ENCODE results near the gene AKR1D1. TPM values are rescaled to one million over a fixed set of nuclear protein-coding genes. Genes with fewer than 3 reads are reported as not detected.

The AKR1D1 gene
- total RNA-seq, 4 donors from 2014 or later: 0.39 TPM; not detected in 3

GRCh38 chr7:138162236-138162635 lies 86.0 kb downstream of the AKR1D1 start:
- TF ChIP-seq EP300 (IDR thresholded peaks at IDR 0.05) (no peak), POLR2AphosphoS5 (IDR thresholded peaks at IDR 0.05) (no peak), POLR2A (IDR thresholded peaks at IDR 0.05) (no peak)
- TF ChIP-seq, protein P1, sequence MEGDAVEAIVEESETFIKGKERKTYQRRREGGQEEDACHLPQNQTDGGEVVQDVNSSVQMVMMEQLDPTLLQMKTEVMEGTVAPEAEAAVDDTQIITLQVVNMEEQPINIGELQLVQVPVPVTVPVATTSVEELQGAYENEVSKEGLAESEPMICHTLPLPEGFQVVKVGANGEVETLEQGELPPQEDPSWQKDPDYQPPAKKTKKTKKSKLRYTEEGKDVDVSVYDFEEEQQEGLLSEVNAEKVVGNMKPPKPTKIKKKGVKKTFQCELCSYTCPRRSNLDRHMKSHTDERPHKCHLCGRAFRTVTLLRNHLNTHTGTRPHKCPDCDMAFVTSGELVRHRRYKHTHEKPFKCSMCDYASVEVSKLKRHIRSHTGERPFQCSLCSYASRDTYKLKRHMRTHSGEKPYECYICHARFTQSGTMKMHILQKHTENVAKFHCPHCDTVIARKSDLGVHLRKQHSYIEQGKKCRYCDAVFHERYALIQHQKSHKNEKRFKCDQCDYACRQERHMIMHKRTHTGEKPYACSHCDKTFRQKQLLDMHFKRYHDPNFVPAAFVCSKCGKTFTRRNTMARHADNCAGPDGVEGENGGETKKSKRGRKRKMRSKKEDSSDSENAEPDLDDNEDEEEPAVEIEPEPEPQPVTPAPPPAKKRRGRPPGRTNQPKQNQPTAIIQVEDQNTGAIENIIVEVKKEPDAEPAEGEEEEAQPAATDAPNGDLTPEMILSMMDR (IDR thresholded peaks at IDR 0.05): no peak
- H3K4me3 ChIP-seq: no peak overlapping the region
- H3K9me3 ChIP-seq: peaks cover 13% of the 10 kb centered on the region
- H3K4me1 ChIP-seq: no peaks in the 10 kb centered on the region
- WGBS: 55% methylated on average over 1 of the region's 1 CpG
- no peaks in the 10 kb centered on the region for H3K36me3 ChIP-seq
- no peaks in the 10 kb centered on the region for H3K27me3 ChIP-seq
- DNase-seq (ENCODE audit: low spot score in 2 of 2): no peak
- H3K27ac ChIP-seq: no peak overlapping the region

DNA sequence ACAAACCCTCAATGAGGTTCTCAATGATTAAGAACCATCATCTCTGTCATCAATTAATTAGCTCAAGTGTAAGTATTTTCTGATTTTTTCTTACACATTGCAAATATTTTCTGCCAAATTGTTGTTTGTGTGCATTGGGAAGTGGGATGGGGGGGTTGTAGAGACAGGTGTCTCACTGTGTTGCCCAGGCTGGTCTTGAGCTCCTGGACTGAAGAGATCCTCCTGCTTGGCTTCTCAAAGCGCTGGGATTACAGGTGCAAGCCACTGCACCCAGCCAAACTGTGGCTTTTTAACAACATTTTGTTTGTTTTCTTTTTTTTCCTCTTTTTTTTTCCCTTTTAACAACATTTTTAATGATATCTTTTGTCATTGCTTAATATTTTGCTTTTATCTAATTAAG lies 87.5 kb downstream of the AKR1D1 start:
- no peak overlapping the region for H3K4me3 ChIP-seq
- DNase-seq (ENCODE audit: low spot score in 2 of 2): no peak
- H3K9me3 ChIP-seq: peaks cover 13% of the 10 kb centered on the region
- no peak overlapping the region for H3K27ac ChIP-seq
- 75% methylated on average over 1 of the region's 1 CpG for WGBS
- no peaks in the 10 kb centered on the region for H3K4me1 ChIP-seq
- no peaks in the 10 kb centered on the region for H3K36me3 ChIP-seq
- no peak for TF ChIP-seq EP300 (IDR thresholded peaks at IDR 0.05)
- TF ChIP-seq, protein P1 (IDR thresholded peaks at IDR 0.05): no peak
- no peak for TF ChIP-seq POLR2AphosphoS5 (IDR thresholded peaks at IDR 0.05)
- TF ChIP-seq POLR2A (IDR thresholded peaks at IDR 0.05): no peak
- H3K27me3 ChIP-seq: no peaks in the 10 kb centered on the region

DNA sequence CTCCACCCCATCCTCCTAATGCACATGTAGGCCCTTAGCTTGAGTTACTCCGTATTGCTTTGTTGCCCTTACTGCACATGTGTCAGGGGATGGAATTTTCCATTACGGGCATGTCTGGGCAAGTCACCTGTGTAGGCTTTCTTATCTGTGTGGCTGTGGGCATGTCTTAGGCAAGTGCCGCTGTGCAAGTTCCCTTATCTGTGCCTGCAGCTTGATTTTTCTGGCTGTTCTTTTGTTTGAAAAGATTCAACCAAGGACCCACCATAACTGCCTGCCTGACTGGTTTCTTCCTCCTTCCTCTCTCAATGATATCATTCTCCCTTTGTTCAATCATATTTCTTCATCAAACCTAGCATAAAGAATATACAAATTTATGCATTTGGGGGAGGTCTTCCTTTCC lies 88.5 kb downstream of the AKR1D1 start:
- H3K27me3 ChIP-seq: no peaks in the 10 kb centered on the region
- H3K4me1 ChIP-seq: no peaks in the 10 kb centered on the region
- H3K36me3 ChIP-seq: no peaks in the 10 kb centered on the region
- TF ChIP-seq POLR2A (IDR thresholded peaks at IDR 0.05) (no peak), EP300 (IDR thresholded peaks at IDR 0.05) (no peak), POLR2AphosphoS5 (IDR thresholded peaks at IDR 0.05) (no peak)
- TF ChIP-seq, protein P1 (IDR thresholded peaks at IDR 0.05): no peak
- DNase-seq (ENCODE audit: low spot score in 2 of 2): no peak
- H3K4me3 ChIP-seq: no peak overlapping the region
- WGBS: 90% methylated on average over 3 of the region's 3 CpGs
- peaks cover 13% of the 10 kb centered on the region for H3K9me3 ChIP-seq
- H3K27ac ChIP-seq: no peak overlapping the region

GRCh38 chr7:138166681-138167080 lies 90.4 kb downstream of the AKR1D1 start:
- Histone ChIP-seq H3K36me3 (no peaks in the 10 kb centered on the region), H3K4me1 (no peaks in the 10 kb centered on the region), H3K4me3 (no peak overlapping the region), H3K27ac (no peak overlapping the region), H3K9me3 (peaks cover 13% of the 10 kb centered on the region), H3K27me3 (no peaks in the 10 kb centered on the region)
- TF ChIP-seq POLR2AphosphoS5 (IDR thresholded peaks at IDR 0.05) (no peak), POLR2A (IDR thresholded peaks at IDR 0.05) (no peak), EP300 (IDR thresholded peaks at IDR 0.05) (no peak)
- TF ChIP-seq, protein P1 (IDR thresholded peaks at IDR 0.05): no peak
- DNase-seq (ENCODE audit: low spot score in 2 of 2): no peak
- WGBS: 56% methylated on average over 4 of the region's 4 CpGs

DNA sequence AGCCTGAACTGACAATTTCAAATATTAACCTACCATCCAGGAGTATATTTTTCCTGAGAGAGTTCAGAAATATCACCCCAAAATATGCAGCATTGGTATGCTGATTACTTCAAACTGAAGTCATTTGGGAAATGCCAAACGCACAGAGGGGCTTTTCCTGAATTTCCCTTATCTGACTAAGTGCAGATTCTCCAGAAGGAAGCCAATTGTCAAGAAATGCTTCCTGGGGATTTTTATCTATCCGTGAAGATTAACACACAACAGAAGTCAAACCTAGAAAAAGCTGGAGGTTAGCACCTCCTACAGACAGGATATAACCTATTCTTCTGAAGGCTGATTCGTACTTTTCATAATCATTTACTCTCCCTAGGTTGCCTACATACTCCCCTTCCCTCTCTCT lies 91.0 kb downstream of the AKR1D1 start:
- no peaks in the 10 kb centered on the region for H3K36me3 ChIP-seq
- no peaks in the 10 kb centered on the region for H3K27me3 ChIP-seq
- no peak for TF ChIP-seq POLR2A (IDR thresholded peaks at IDR 0.05)
- TF ChIP-seq POLR2AphosphoS5 (IDR thresholded peaks at IDR 0.05): no peak
- TF ChIP-seq EP300 (IDR thresholded peaks at IDR 0.05): no peak
- TF ChIP-seq, protein P1 (IDR thresholded peaks at IDR 0.05): no peak
- WGBS: 44% methylated on average over 3 of the region's 3 CpGs
- H3K9me3 ChIP-seq: peaks cover 13% of the 10 kb centered on the region
- no peak overlapping the region for H3K4me3 ChIP-seq
- H3K27ac ChIP-seq: no peak overlapping the region
- DNase-seq (ENCODE audit: low spot score in 2 of 2): no peak
- no peaks in the 10 kb centered on the region for H3K4me1 ChIP-seq
